Measurements from ENCODE around the gene AGAP5. TPM values are rescaled to one million over a fixed set of nuclear protein-coding genes. Genes with fewer than 3 reads are reported as not detected.

Gene AGAP5
- total RNA-seq, 1 donor from 2014 or later: 8.2 TPM

DNA sequence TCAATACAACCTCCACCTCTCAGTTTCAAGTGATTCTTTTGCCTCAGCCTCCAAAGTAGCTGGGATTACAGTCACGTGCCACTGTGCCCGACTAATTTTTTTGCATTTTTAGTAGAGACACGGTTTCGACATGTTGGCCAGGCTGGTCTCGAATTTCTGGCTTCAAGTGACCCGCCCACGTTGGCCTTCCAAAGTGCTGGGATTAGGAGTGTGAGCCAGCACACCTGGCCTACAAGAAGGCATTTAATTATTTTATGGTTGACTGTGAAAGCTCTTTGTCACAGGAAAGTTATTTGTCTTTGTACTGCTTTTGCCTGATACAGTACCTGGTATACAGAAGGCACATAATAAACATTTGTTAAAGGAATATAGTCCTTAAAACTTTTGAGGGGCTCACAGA is 69.5 kb downstream of the AGAP5 start:
- DNase-seq (ENCODE audit: low spot score): no peak

GRCh38 chr10:73627300-73627699 is 70.6 kb downstream of the AGAP5 start:
- DNase-seq (ENCODE audit: low spot score): no peak

DNA sequence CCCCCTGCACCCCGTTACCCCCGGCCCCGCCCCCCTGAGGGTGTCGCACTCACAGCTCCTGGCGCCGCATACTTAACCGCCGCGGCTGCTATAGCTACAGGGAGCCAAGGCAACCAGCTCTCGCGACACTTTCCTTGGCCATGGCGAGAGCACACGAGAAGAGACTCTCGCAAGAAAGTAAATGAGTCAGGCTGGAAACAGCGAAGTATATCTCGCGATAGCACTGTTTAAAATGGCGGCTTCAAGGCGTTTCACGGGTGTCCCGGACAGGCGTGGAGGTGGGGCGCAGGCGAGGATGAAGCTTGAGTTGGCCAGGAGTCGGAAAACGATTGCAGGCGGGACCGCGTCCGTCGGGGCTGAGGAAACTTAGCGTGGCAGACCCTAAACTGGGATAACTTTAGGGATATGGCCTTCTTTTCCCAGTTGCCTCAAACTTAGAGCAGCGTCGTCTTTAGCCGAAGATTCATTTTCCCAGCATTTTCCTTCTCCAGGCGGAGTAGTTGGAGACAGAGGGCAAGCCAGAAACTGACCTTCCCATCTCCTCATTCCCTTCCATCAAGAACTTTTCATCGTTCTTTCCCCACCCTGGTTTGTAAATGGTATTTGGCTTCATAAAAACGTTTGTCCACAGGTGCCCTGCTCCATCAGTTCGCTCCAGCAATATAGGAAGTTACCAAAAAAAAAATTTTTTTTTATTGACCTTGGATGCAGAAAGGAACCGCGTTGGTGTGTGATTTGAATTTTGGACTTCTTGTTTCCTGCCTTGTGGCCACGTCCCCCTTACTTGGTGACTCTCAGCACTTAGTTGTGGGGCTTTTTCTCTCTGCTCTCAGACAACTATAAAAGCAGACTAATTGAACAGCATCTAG is 71.8 kb downstream of the AGAP5 start:
- DNase-seq (ENCODE audit: low spot score): peak; percentile 97

DNA sequence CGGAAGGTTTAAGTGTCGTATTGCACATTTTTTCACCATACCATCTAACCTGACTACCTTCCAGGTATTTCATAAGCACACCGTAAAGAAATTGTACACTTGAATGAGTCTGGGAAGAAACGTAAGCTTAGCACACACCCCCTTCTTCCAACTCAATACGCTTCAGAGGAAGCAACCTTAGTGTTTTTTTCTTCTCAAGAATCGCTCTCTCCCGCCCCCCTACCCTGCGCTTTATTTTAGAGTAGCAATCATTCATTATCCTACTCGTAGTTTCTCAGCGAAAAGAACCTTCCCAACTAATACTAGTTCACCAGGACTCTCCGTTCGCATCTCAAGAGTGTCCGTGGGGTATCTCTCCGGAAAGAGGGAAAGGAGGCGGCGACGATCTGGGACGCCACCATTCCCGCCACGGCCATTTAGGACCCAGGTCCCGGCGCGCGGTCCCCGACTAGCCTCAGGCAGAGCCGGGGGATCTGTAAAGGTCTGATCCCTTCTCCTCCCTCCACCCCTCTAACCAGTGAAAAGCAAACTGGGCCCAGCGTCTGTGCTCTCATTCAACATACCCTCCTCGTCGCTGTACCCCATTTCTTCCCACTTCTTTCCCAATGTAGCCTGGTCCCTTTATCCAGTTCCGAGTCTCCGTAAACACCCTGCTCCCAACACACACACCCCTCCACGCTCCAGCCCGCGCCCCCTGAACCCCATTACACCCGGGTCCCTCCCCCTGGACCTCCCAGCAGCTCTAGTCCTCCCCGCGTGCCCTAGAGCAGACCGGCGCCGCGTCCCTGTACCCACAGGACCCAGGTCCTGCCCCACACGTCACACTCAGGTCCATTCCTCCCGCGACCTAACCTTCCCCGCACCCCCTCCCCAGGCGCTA is 72.7 kb downstream of the AGAP5 start:
- DNase-seq (ENCODE audit: low spot score): no peak

Other genes with a start within 250 kb of the AGAP5 start
- 46.4 TPM for gene PPP3CB, start 202.1 kb downstream of the AGAP5 start, total RNA-seq
- gene USP54, start 106.8 kb downstream of the AGAP5 start, total RNA-seq: 65.2 TPM
- 0.52 TPM for gene MYOZ1, start 56.6 kb downstream of the AGAP5 start, total RNA-seq
- 0.49 TPM for gene SYNPO2L, start 42.1 kb downstream of the AGAP5 start, total RNA-seq
- 90.1 TPM for gene SEC24C, start 46.3 kb upstream of the AGAP5 start, total RNA-seq
- 28.0 TPM for gene CHCHD1, start 83.9 kb upstream of the AGAP5 start, total RNA-seq
- 170 TPM for gene ZSWIM8, start 87.5 kb upstream of the AGAP5 start, total RNA-seq
- gene NDST2, start 113.5 kb upstream of the AGAP5 start, total RNA-seq: 41.9 TPM
- 43.7 TPM for gene CAMK2G, start 176.4 kb upstream of the AGAP5 start, total RNA-seq
- gene PLAU, start 213.0 kb upstream of the AGAP5 start, total RNA-seq: 15.5 TPM